OCI-LY3 (cell line): ENCODE data around the gene AMBRA1.

Experiments
- EZH2phosphoT487 ChIP-seq: fragments of 200-600 bp; shearing (Covaris generic); IDR thresholded peaks from 2 replicates; pipeline ENCODE4 v1.6.1; 2018; ENCODE audit warnings: antibody characterized with exemption, mixed run types, low read depth
- TF ChIP-seq, protein P1 (sequence below): fragments of 200-600, 300-600 bp; sonication (generic); IDR thresholded peaks from 2 replicates; pipeline ENCODE4 v1.5.1; 2014; ENCODE audit warnings: antibody characterized with exemption, low read length, low read depth

DNA sequence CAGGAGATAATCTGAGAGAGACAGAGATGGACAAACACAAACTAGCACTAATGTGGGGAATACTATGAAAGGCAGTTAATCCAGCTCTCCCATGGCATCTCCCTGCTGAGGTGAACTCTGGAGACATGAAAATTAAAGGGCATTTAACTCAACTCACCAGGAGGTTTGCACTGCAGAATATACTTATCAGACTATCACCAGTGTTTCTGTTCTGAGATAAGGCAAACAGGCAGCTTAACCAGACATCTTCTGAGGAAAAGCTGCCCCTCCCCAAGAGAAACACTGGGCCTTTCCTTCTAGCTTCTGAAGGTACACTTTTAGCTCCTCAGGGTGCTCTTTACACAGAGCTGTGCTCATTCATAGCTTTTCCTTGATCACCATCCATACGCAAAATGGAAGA lies 85.5 kb downstream of the AMBRA1 start:
- TF ChIP-seq, protein P1, sequence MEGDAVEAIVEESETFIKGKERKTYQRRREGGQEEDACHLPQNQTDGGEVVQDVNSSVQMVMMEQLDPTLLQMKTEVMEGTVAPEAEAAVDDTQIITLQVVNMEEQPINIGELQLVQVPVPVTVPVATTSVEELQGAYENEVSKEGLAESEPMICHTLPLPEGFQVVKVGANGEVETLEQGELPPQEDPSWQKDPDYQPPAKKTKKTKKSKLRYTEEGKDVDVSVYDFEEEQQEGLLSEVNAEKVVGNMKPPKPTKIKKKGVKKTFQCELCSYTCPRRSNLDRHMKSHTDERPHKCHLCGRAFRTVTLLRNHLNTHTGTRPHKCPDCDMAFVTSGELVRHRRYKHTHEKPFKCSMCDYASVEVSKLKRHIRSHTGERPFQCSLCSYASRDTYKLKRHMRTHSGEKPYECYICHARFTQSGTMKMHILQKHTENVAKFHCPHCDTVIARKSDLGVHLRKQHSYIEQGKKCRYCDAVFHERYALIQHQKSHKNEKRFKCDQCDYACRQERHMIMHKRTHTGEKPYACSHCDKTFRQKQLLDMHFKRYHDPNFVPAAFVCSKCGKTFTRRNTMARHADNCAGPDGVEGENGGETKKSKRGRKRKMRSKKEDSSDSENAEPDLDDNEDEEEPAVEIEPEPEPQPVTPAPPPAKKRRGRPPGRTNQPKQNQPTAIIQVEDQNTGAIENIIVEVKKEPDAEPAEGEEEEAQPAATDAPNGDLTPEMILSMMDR, result no peak
- TF ChIP-seq EZH2phosphoT487, result no peak
